ENCODE results near the gene COPB1. TPM values are rescaled to one million over a fixed set of nuclear protein-coding genes. Genes with fewer than 3 reads are reported as not detected.

Gene COPB1
- total and polyA plus RNA-seq, 4 donors = 32.1 to 140 (median 74.5) TPM

DNA sequence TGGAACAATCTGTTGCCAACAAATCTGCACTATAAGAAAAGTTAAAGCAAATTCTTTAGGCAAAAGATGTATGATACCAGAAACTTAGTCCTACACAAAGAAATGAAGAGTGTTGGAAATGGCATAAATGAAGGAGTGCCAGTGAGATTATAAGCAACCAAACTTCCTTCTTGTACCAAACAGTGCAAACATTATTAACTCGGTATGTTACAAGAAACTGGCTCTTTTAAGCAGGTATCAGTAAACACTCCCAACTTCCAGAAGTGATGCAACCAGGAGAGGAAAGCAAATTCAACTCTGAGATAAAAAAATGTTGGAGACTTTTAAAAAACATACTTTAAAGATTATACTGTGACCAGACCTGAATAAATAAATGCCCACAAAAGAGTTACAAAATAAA is 28.5 kb downstream of the COPB1 start:
- no peak overlapping the region for H3K27ac ChIP-seq (ENCODE audit: low read depth in 1 of 2, low read length in 2 of 2)
- H3K27me3 ChIP-seq (ENCODE audit: control insufficient read depth in 4 of 4, insufficient read depth in 4 of 4, low read length in 3 of 4) = no peaks in the 10 kb centered on the region
- TF ChIP-seq, protein P1, sequence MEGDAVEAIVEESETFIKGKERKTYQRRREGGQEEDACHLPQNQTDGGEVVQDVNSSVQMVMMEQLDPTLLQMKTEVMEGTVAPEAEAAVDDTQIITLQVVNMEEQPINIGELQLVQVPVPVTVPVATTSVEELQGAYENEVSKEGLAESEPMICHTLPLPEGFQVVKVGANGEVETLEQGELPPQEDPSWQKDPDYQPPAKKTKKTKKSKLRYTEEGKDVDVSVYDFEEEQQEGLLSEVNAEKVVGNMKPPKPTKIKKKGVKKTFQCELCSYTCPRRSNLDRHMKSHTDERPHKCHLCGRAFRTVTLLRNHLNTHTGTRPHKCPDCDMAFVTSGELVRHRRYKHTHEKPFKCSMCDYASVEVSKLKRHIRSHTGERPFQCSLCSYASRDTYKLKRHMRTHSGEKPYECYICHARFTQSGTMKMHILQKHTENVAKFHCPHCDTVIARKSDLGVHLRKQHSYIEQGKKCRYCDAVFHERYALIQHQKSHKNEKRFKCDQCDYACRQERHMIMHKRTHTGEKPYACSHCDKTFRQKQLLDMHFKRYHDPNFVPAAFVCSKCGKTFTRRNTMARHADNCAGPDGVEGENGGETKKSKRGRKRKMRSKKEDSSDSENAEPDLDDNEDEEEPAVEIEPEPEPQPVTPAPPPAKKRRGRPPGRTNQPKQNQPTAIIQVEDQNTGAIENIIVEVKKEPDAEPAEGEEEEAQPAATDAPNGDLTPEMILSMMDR (IDR thresholded peaks at IDR 0.05; ENCODE audit: low read depth, low read length, missing input control) = no peak
- no peak for TF ChIP-seq NR2F2 (IDR thresholded peaks at IDR 0.05)
- no peak for TF ChIP-seq FOXA2 (IDR thresholded peaks at IDR 0.05)
- TF ChIP-seq, protein P2, sequence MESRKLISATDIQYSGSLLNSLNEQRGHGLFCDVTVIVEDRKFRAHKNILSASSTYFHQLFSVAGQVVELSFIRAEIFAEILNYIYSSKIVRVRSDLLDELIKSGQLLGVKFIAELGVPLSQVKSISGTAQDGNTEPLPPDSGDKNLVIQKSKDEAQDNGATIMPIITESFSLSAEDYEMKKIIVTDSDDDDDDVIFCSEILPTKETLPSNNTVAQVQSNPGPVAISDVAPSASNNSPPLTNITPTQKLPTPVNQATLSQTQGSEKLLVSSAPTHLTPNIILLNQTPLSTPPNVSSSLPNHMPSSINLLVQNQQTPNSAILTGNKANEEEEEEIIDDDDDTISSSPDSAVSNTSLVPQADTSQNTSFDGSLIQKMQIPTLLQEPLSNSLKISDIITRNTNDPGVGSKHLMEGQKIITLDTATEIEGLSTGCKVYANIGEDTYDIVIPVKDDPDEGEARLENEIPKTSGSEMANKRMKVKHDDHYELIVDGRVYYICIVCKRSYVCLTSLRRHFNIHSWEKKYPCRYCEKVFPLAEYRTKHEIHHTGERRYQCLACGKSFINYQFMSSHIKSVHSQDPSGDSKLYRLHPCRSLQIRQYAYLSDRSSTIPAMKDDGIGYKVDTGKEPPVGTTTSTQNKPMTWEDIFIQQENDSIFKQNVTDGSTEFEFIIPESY (IDR thresholded peaks at IDR 0.05) = no peak
- no peak for DNase-seq (ENCODE audit: low spot score)
- WGBS = 32% methylated on average over 1 of the region's 1 CpG
- no peaks in the 10 kb centered on the region for H3K4me1 ChIP-seq (ENCODE audit: control insufficient read depth in 4 of 4, insufficient read depth in 4 of 4, low read length in 3 of 4)
- peaks cover 7 to 90% (median 74%) of the 10 kb centered on the region in 4 donors for H3K36me3 ChIP-seq (ENCODE audit: control insufficient read depth in 4 of 4, insufficient read depth in 3 of 4, low read depth in 1 of 4, low read length in 3 of 4)
- H3K9ac ChIP-seq (ENCODE audit: low read depth in 1 of 2, low read length in 2 of 2) = no peak overlapping the region
- no peaks in the 10 kb centered on the region for H3K9me3 ChIP-seq (ENCODE audit: control insufficient read depth in 4 of 4, low read length in 3 of 4)
- H3K4me3 ChIP-seq (ENCODE audit: low read depth in 1 of 3, low read length in 3 of 3) = no peak overlapping the region

DNA sequence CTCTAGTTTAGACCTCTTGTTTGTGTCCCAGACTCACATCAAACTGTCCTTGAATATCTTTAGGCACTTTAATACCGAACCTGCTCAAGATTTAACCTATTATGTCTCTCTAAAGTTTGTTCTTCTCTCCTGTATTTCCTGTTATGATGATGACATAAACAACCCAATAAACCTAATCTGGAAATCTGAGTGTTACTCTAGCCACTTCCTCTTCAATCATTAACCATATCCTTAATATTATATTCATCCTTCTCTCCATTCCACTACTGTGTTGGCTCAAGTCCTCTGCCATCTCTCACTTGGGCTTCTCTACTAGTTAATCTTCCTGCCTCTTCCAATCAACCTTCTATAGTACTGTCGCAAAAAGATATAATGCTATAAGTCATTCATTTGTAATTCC is 36.0 kb downstream of the COPB1 start:
- Histone ChIP-seq H3K9ac (ENCODE audit: low read depth in 1 of 2, low read length in 2 of 2) (no peak overlapping the region), H3K9me3 (ENCODE audit: control insufficient read depth in 4 of 4, low read length in 3 of 4) (no peaks in the 10 kb centered on the region), H3K27ac (ENCODE audit: low read depth in 1 of 2, low read length in 2 of 2) (no peak overlapping the region), H3K36me3 (ENCODE audit: control insufficient read depth in 4 of 4, insufficient read depth in 3 of 4, low read depth in 1 of 4, low read length in 3 of 4) (peaks cover 20 to 90% (median 87%) of the 10 kb centered on the region in 4 donors), H3K4me1 (ENCODE audit: control insufficient read depth in 4 of 4, insufficient read depth in 4 of 4, low read length in 3 of 4) (no peaks in the 10 kb centered on the region), H3K27me3 (ENCODE audit: control insufficient read depth in 4 of 4, insufficient read depth in 4 of 4, low read length in 3 of 4) (no peaks in the 10 kb centered on the region), H3K4me3 (ENCODE audit: low read depth in 1 of 3, low read length in 3 of 3) (no peak overlapping the region)
- no peak for DNase-seq (ENCODE audit: low spot score)
- WGBS = 86% methylated on average over 2 of the region's 2 CpGs
- TF ChIP-seq HNF4G (IDR thresholded peaks at IDR 0.05) = no peak
- TF ChIP-seq EGR1 (IDR thresholded peaks at IDR 0.05; ENCODE audit: low read depth in 2 of 2) = no peak
- no peak for TF ChIP-seq YY1 (IDR thresholded peaks at IDR 0.05)
- no peak for TF ChIP-seq FOXA1 (IDR thresholded peaks at IDR 0.05)
- TF ChIP-seq, protein P1 (IDR thresholded peaks at IDR 0.05; ENCODE audit: low read depth, low read length, missing input control) = no peak
- TF ChIP-seq, protein P2 (IDR thresholded peaks at IDR 0.05) = no peak
- no peak for TF ChIP-seq SP1 (IDR thresholded peaks at IDR 0.05)
- no peak for TF ChIP-seq TAF1 (conservative IDR thresholded peaks at IDR 0.05)
- no peak for TF ChIP-seq NR2F2 (IDR thresholded peaks at IDR 0.05)
- TF ChIP-seq, protein P3, sequence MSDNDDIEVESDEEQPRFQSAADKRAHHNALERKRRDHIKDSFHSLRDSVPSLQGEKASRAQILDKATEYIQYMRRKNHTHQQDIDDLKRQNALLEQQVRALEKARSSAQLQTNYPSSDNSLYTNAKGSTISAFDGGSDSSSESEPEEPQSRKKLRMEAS (IDR thresholded peaks at IDR 0.05) = no peak
- no peak for TF ChIP-seq FOXA2 (IDR thresholded peaks at IDR 0.05)
- no peak for TF ChIP-seq GABPA (IDR thresholded peaks at IDR 0.05 in 1 of 2, conservative IDR thresholded peaks at IDR 0.05 in 1 of 2)
- TF ChIP-seq RXRA (IDR thresholded peaks at IDR 0.05) = no peak
- TF ChIP-seq, protein P4, sequence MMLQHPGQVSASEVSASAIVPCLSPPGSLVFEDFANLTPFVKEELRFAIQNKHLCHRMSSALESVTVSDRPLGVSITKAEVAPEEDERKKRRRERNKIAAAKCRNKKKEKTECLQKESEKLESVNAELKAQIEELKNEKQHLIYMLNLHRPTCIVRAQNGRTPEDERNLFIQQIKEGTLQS (IDR thresholded peaks at IDR 0.05) = no peak
- no peak for TF ChIP-seq JUND (IDR thresholded peaks at IDR 0.05)
- TF ChIP-seq RAD21 (IDR thresholded peaks at IDR 0.05) = no peak
